Psoas muscle (tissue), 8 donors: ENCODE measurements around the gene PDE11A. TPM values are rescaled to one million over a fixed set of nuclear protein-coding genes. Genes with fewer than 3 reads are reported as not detected.

Experiments used
- ATAC-seq, 4 donors: fragments of 200-7000 bp; cut with Tn5 transposase; one replicate each; pipeline ENCODE4 v1.9.1; 2020; ENCODE audit warnings: moderate library complexity in 3 of 4, mild to moderate bottlenecking in 2 of 4
- DNase-seq, 2 donors: peaks; one replicate each; pipeline ENCODE4 v3.0.0-alpha.2; 2020
- H3K27ac ChIP-seq: fragments of 200-600 bp; one replicate; pipeline ENCODE4 v1.8.0; 2022
- H3K27me3 ChIP-seq, 3 donors: fragments of 200-600 bp in 1 of 3; one replicate each; pipeline versions ENCODE4 v1.6.1 to v1.8.0; 2013 to 2022; ENCODE audit warnings: low read length in 2 of 3, mild to moderate bottlenecking in 2 of 3, moderate library complexity in 1 of 3; ENCODE audit not compliant: insufficient read depth in 3 of 3
- H3K36me3 ChIP-seq, 2 donors: fragments of 200-600 bp in 1 of 2; one replicate each; pipeline versions ENCODE4 v1.6.1 to v1.8.0; 2013 to 2022; ENCODE audit warnings: low read depth in 1 of 2, mild to moderate bottlenecking in 1 of 2, moderate library complexity in 1 of 2; ENCODE audit not compliant: insufficient read depth in 1 of 2
- H3K4me1 ChIP-seq: fragments of 200-600 bp; one replicate; pipeline ENCODE4 v1.8.0; 2022
- H3K4me3 ChIP-seq: fragments of 200-600 bp; one replicate; pipeline ENCODE4 v1.8.0; 2022; ENCODE audit warnings: mild to moderate bottlenecking
- H3K9me3 ChIP-seq: fragments of 200-600 bp; one replicate; pipeline ENCODE4 v1.8.0; 2022
- WGBS, 3 donors: extraction: QIAGEN DNeasy Blood & Tissue Kit; methylation state at CpG; one replicate each; pipeline versions ENCODE4 v1.1.6 to v1.1.7; 2013; 5-methylcytosine and 5-hydroxymethylcytosine counted together
- intact Hi-C, 2 donors: fragments of 100-400 bp; cut with DNase I; formaldehyde crosslinking; loops; one replicate each; pipeline versions ENCODE4 v1.11.0 to v1.14.2; 2022
- polyA plus RNA-seq, 3 donors: library from polyadenylated mRNA; stranded (reverse); fragments of 200-250 nt; gene quantifications; one replicate each; pipeline ENCODE4 v1.2.3, GENCODE V29; 2013
- total RNA-seq, 4 donors: library from RNA; stranded (reverse); fragmentation: NEBNext Ultra II Directional in 2 of 4; extraction: Animal tissue kit (Norgen Biotek cat#: 25700) in 2 of 4; gene quantifications; one replicate each; pipeline versions ENCODE4 v1.2.1 to v1.2.4, GENCODE V29; 2021 to 2023
- TF ChIP-seq, protein P1 (sequence below): fragments of 200-600 bp; IDR thresholded peaks from one replicate; pipeline ENCODE4 v1.8.0; 2022; ENCODE audit warnings: antibody characterized with exemption
- donor health status: healthy with polysubstance abuse.
- donor health status: DM: no; HTN: no; CAD: no; lungs with moderate emphysema.
- donor health status: Bipolar disorder and iron deficiency.
- donor health status: healthy.
- donor health status: DM: yes; HTN: yes; CAD: no.
- donor health status: DM: no; HTN: no; CAD: no.
- donor health status: DM: no; HTN: no; CAD: no.
- donor health status: DM: yes; HTN: yes; CAD: no.

The PDE11A gene
- total and polyA plus RNA-seq, 7 donors: 0.35 to 39.7 (median 2.3) TPM

- intact Hi-C loops: loop anchor here in 1 of 2 donors (5.0 kb wide), 1 partner anchor 66 kb away; a partner anchor contains a TSS
- peak overlapping the region; percentile 97 for H3K27ac ChIP-seq
- 2 to 3% (median 2%) methylated on average over 70 to 76 of the region's 76 CpGs for WGBS, 3 donors
- TF ChIP-seq, protein P1, sequence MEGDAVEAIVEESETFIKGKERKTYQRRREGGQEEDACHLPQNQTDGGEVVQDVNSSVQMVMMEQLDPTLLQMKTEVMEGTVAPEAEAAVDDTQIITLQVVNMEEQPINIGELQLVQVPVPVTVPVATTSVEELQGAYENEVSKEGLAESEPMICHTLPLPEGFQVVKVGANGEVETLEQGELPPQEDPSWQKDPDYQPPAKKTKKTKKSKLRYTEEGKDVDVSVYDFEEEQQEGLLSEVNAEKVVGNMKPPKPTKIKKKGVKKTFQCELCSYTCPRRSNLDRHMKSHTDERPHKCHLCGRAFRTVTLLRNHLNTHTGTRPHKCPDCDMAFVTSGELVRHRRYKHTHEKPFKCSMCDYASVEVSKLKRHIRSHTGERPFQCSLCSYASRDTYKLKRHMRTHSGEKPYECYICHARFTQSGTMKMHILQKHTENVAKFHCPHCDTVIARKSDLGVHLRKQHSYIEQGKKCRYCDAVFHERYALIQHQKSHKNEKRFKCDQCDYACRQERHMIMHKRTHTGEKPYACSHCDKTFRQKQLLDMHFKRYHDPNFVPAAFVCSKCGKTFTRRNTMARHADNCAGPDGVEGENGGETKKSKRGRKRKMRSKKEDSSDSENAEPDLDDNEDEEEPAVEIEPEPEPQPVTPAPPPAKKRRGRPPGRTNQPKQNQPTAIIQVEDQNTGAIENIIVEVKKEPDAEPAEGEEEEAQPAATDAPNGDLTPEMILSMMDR: no peak
- H3K4me1 ChIP-seq: no peaks in the 10 kb centered on the region
- peak overlapping the region; percentile 77 for H3K4me3 ChIP-seq
- ATAC-seq (peak; percentile 97 to 99 (median 98)), DNase-seq (peak; percentile 93 to 96)
- H3K27me3 ChIP-seq: no peaks in the 10 kb centered on the region
- no peaks in the 10 kb centered on the region for H3K9me3 ChIP-seq
- no peaks in the 10 kb centered on the region for H3K36me3 ChIP-seq
Measured at GRCh38 chr2:177618255-177619253, 454.0 kb downstream of the PDE11A start.

DNA sequence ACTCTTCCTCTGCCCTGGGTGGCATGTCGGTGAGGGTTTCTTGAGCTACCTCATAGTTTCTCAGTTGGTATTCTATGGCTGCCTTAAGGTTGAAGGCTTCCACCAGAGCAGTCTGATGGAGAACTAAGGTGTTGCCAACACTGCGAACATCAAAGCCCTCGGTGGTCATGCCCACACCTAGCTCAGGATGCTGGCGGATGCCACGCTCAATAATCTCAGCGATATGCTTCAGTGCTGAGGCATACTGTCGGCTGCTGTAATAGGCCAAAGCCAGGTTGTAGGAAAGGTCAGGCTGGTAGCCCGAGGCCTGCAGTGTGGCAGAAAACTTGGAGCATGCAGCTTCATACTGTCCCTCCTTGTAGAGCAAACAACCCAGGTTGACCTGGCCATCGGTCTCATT, 454.7 kb downstream of the PDE11A start:
- intact Hi-C loops: loop anchor here in 1 of 2 donors (5.0 kb wide), 1 partner anchor 66 kb away; a partner anchor contains a TSS
- no peaks in the 10 kb centered on the region for H3K27me3 ChIP-seq
- WGBS, 3 donors: 79 to 87% (median 85%) methylated on average over 9 of the region's 9 CpGs
- H3K4me3 ChIP-seq: peak overlapping the region; percentile 77
- ATAC-seq (no peak), DNase-seq (no peak)
- TF ChIP-seq, protein P1: no peak
- no peaks in the 10 kb centered on the region for H3K9me3 ChIP-seq
- H3K27ac ChIP-seq: peak overlapping the region; percentile 97
- no peaks in the 10 kb centered on the region for H3K36me3 ChIP-seq
- no peaks in the 10 kb centered on the region for H3K4me1 ChIP-seq

DNA sequence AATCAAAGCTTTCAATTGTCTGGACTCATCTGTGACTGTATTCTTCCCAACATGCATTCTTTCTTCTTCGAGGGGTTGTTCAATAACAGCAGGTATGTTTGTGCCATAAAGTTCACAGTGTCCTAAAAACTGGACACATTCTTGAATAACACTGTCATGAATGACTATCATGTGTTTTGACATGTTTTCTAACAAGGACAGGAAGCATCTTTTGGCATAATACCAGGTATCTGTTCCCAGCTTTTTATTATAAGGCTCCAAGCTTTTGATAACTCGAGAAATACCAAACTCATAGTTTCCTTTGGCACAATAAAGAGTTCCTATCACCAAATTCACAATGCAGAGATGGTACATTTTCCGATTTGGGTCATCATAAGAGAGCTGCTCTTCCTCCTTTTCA, 455.8 kb downstream of the PDE11A start:
- Histone ChIP-seq H3K27me3 (no peaks in the 10 kb centered on the region), H3K4me3 (no peak overlapping the region), H3K4me1 (no peaks in the 10 kb centered on the region), H3K9me3 (no peaks in the 10 kb centered on the region), H3K36me3 (no peaks in the 10 kb centered on the region), H3K27ac (no peak overlapping the region)
- TF ChIP-seq, protein P1: no peak
- 56 to 84% (median 58%) methylated on average over 3 of the region's 3 CpGs for WGBS, 3 donors
- no peak for DNase-seq
- no peak for ATAC-seq
- intact Hi-C loops: loop anchor here in 1 of 2 donors (5.0 kb wide), 1 partner anchor 64 kb away; a partner anchor contains a TSS

DNA sequence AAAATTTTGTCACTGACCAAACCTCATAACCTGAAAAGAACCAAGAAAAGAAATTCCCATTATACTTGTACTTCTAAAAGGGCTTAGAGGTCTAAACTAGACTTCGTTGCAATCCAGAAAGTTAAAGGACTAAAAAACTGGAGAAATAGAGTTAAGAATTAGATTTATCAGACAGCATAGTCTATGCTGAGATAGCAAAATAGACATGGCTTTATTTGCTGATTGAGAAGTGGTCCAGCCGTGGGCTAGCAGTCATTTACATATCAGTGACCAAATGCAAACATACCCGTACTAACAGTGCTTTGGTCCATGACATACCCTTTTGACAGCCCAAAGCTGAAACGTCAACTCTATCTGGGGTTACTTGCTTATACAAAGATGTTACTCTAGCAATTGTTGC, 456.5 kb downstream of the PDE11A start:
- DNase-seq: no peak
- Histone ChIP-seq H3K27me3 (no peaks in the 10 kb centered on the region), H3K27ac (no peak overlapping the region), H3K9me3 (no peaks in the 10 kb centered on the region), H3K4me3 (no peak overlapping the region), H3K36me3 (no peaks in the 10 kb centered on the region), H3K4me1 (no peaks in the 10 kb centered on the region)
- intact Hi-C loops: loop anchor here in 1 of 2 donors (5.0 kb wide), 1 partner anchor 64 kb away; a partner anchor contains a TSS
- ATAC-seq: no peak
- TF ChIP-seq, protein P1: no peak
- WGBS, 3 donors: 88 to 92% (median 90%) methylated on average over 4 of the region's 4 CpGs
